ENCODE results near the gene PNMA6E.

GRCh38 chrX:153357877-153358276 is 43.3 kb downstream of the PNMA6E start:
- TF ChIP-seq PHF8 (IDR thresholded peaks at IDR 0.05; ENCODE audit: borderline replicate concordance, low read depth) (no peak), POLR2A (IDR thresholded peaks at IDR 0.05; ENCODE audit: low read length) (no peak), RFX5 (IDR thresholded peaks at IDR 0.05) (no peak), CTCF (IDR thresholded peaks at IDR 0.05) (no peak), EP300 (IDR thresholded peaks at IDR 0.05) (no peak), CHD4 (IDR thresholded peaks at IDR 0.05; ENCODE audit: borderline replicate concordance) (no peak), CEBPB (IDR thresholded peaks at IDR 0.05) (no peak), ZFP36 (IDR thresholded peaks at IDR 0.05; ENCODE audit: borderline replicate concordance, partially characterized antibody) (peak; percentile 36), HDAC2 (IDR thresholded peaks at IDR 0.05) (no peak), MAZ (IDR thresholded peaks at IDR 0.05; ENCODE audit: borderline replicate concordance, low read depth, low read length) (no peak), HEYL (CRISPR knock-in tag; IDR thresholded peaks at IDR 0.05) (no peak), RNF2 (IDR thresholded peaks at IDR 0.05; ENCODE audit: borderline replicate concordance, low read depth) (no peak), FOSL2 (IDR thresholded peaks at IDR 0.05) (no peak), FOSL2 (CRISPR knock-in tag; IDR thresholded peaks at IDR 0.05) (no peak)
- TF ChIP-seq, protein P1, sequence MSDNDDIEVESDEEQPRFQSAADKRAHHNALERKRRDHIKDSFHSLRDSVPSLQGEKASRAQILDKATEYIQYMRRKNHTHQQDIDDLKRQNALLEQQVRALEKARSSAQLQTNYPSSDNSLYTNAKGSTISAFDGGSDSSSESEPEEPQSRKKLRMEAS (IDR thresholded peaks at IDR 0.05), result no peak
